Inferior parietal cortex (tissue), 1 donor: ENCODE results near the gene KBTBD12.

Source experiments
- DNase-seq: peaks from one replicate; pipeline ENCODE4 v3.0.0-alpha.2; 2016; ENCODE audit errors: extremely low spot score

Gene KBTBD12

GRCh38 chr3:128014548-128014947, 99.5 kb downstream of the KBTBD12 start:
- DNase-seq: no peak

GRCh38 chr3:128016502-128016901, 101.5 kb downstream of the KBTBD12 start:
- DNase-seq: no peak

- no peak for DNase-seq
These were observed 106.8 kb downstream of the KBTBD12 start for GRCh38 chr3:128021768-128022372.

GRCh38 chr3:128033102-128033501, 118.1 kb downstream of the KBTBD12 start:
- no peak for DNase-seq

GRCh38 chr3:128036119-128036518, 121.1 kb downstream of the KBTBD12 start:
- DNase-seq: no peak
